HepG2 (cell line): Measurements from ENCODE around the gene CDCP1. TPM values are rescaled to one million over a fixed set of nuclear protein-coding genes. Genes with fewer than 3 reads are reported as not detected.

Source experiments
- ATAC-seq: fragments of 200-7000 bp; cut with Tn5 transposase; 3 replicates; pipeline ENCODE4 v1.9.1; 2020; ENCODE audit warnings: mild to moderate bottlenecking, moderate library complexity
- BruUV-seq: library from RNA; stranded (reverse); fragments of 400-500 nt; replicated peaks from 2 replicates; lab custom pipeline; 2021; lab: Mats Ljungman, UMichigan
- CTCF ChIA-PET: fragments of 300-600 bp; formaldehyde crosslinking; extraction: SDS; loops from one replicate; lab custom pipeline; 2021; ENCODE audit warnings: low total read pairs, inconsistent platforms, low intra/inter-chr PET ratio; lab: Yijun Ruan, JAX
- POLR2A ChIA-PET: fragments of 350-600 bp; sonication (Branson Sonifier 250); formaldehyde crosslinking; loops from one replicate; lab custom pipeline; 2020; ENCODE audit warnings: antibody characterized with exemption, inconsistent platforms; lab: Yijun Ruan, JAX
- DNase-seq: peaks from one replicate; pipeline ENCODE4 v3.0.0-alpha.2; 2015; ENCODE audit warnings: low spot score
- FAIRE-seq: peaks from 3 replicates; lab custom pipeline; 2011; peaks lifted over from hg19 to GRCh38; lab: Jason Lieb, UNC
- H2AFZ ChIP-seq: one replicate; pipeline ENCODE4 v1.6.1; 2011; ENCODE audit warnings: low read length, inconsistent platforms
- H3K27ac ChIP-seq: fragments of 300-600 bp; 3 replicates; pipeline ENCODE4 v1.8.0; 2011; ENCODE audit warnings: mixed run types, mild to moderate bottlenecking, mixed read lengths, low read length, inconsistent platforms; ENCODE audit not compliant: insufficient read depth; ENCODE audit errors: extremely low read length
- H3K27me3 ChIP-seq, 2 experiments: fragments of 200-600 bp in 1 of 2; 2 replicates in 1 of 2; 3 replicates in 1 of 2; pipeline versions ENCODE4 v1.6.0 to v1.8.0; 2011; ENCODE audit warnings: low read length in 2 of 2, mild to moderate bottlenecking in 2 of 2, moderate library complexity in 2 of 2, inconsistent platforms in 1 of 2; ENCODE audit not compliant: insufficient read depth in 2 of 2, control insufficient read depth in 1 of 2
- H3K36me3 ChIP-seq, 2 experiments: fragments of 200-600 bp in 1 of 2; replicated peaks in 1 of 2; 2 replicates in 1 of 2; 3 replicates in 1 of 2; pipeline versions ENCODE4 v1.5.1 to v1.8.0; 2011; ENCODE audit warnings: low read length in 2 of 2, inconsistent platforms in 1 of 2; ENCODE audit not compliant: insufficient read depth in 2 of 2, control insufficient read depth in 1 of 2
- H3K4me1 ChIP-seq: 2 replicates; pipeline ENCODE4 v1.5.1; 2012; ENCODE audit warnings: low read length, inconsistent platforms; ENCODE audit not compliant: insufficient read depth
- H3K4me2 ChIP-seq: 2 replicates; pipeline ENCODE4 v1.6.0; 2011; ENCODE audit warnings: low read depth, low read length, inconsistent platforms
- H3K4me3 ChIP-seq, 3 experiments: fragments of 200-600 bp in 1 of 3; sonication (generic), shearing (Covaris generic) in 1 of 3; replicated peaks in 1 of 3; 2 replicates each; pipeline ENCODE4 v1.5.1; 2011 to 2016; ENCODE audit warnings: low read length in 3 of 3, inconsistent platforms in 2 of 3, low read depth in 2 of 3, mild to moderate bottlenecking in 2 of 3, control low read depth in 1 of 3, mixed read lengths in 1 of 3; ENCODE audit not compliant: insufficient read depth in 1 of 3
- H3K79me2 ChIP-seq: one replicate; pipeline ENCODE4 v1.6.1; 2011; ENCODE audit warnings: low read length, inconsistent platforms; ENCODE audit not compliant: insufficient read depth
- H3K9ac ChIP-seq: 2 replicates; pipeline ENCODE4 v1.6.0; 2011; ENCODE audit warnings: mild to moderate bottlenecking, low read depth, low read length, inconsistent platforms; ENCODE audit not compliant: insufficient read depth
- H3K9me3 ChIP-seq: 2 replicates; pipeline ENCODE4 v1.5.1; 2012; ENCODE audit warnings: mild to moderate bottlenecking, low read length
- H4K20me1 ChIP-seq: 2 replicates; pipeline ENCODE4 v1.6.0; 2011; ENCODE audit warnings: inconsistent platforms, mild to moderate bottlenecking, low read length, moderate library complexity; ENCODE audit not compliant: insufficient read depth
- ATF2 ChIP-seq: sonication (generic); formaldehyde crosslinking; IDR thresholded peaks from 2 replicates; pipeline ENCODE4 v1.4.0; 2020; ENCODE audit warnings: missing genetic modification reagents
- CHCHD3 ChIP-seq: sonication (generic); formaldehyde crosslinking; IDR thresholded peaks from 2 replicates; pipeline ENCODE4 v1.8.0; 2022; ENCODE audit warnings: mild to moderate bottlenecking, missing genetic modification reagents, moderate library complexity
- ELF1 ChIP-seq: sonication (generic); formaldehyde crosslinking; IDR thresholded peaks from 2 replicates; pipeline ENCODE4 v1.4.0; 2020; ENCODE audit warnings: missing genetic modification reagents
- MEIS2 ChIP-seq: sonication (generic); formaldehyde crosslinking; IDR thresholded peaks from 2 replicates; pipeline ENCODE4 v1.9.0; 2021; ENCODE audit warnings: mild to moderate bottlenecking, missing genetic modification reagents
- NCOA5 ChIP-seq: sonication (generic); formaldehyde crosslinking; IDR thresholded peaks from 2 replicates; pipeline ENCODE4 v1.4.0; 2020; ENCODE audit warnings: missing genetic modification reagents
- PLSCR1 ChIP-seq: sonication (generic); formaldehyde crosslinking; IDR thresholded peaks from 2 replicates; pipeline ENCODE4 v1.5.0; 2020; ENCODE audit warnings: missing genetic modification reagents, mild to moderate bottlenecking, borderline replicate concordance
- RXRA ChIP-seq: sonication (generic); formaldehyde crosslinking; IDR thresholded peaks from 2 replicates; pipeline ENCODE4 v1.5.1; 2020; ENCODE audit warnings: missing genetic modification reagents
- STAG1 ChIP-seq: sonication (generic); formaldehyde crosslinking; IDR thresholded peaks from 2 replicates; pipeline ENCODE4 v1.4.0; 2020; ENCODE audit warnings: missing genetic modification reagents
- TBP ChIP-seq: sonication (generic); formaldehyde crosslinking; IDR thresholded peaks from 2 replicates; pipeline ENCODE4 v1.5.0; 2020; ENCODE audit warnings: missing genetic modification reagents
- ZBTB4 ChIP-seq: sonication (generic); formaldehyde crosslinking; IDR thresholded peaks from 2 replicates; pipeline ENCODE4 v1.4.0; 2020; ENCODE audit warnings: missing genetic modification reagents, mild to moderate bottlenecking, borderline replicate concordance
- ZMYM4 ChIP-seq: sonication (generic); formaldehyde crosslinking; IDR thresholded peaks from 2 replicates; pipeline ENCODE4 v1.8.1; 2023; ENCODE audit warnings: mild to moderate bottlenecking, missing genetic modification reagents
- ZNF17 ChIP-seq: sonication (generic); formaldehyde crosslinking; IDR thresholded peaks from 2 replicates; pipeline ENCODE4 v1.5.0; 2020; ENCODE audit warnings: mild to moderate bottlenecking, missing genetic modification reagents
- ZNF224 ChIP-seq: sonication (generic); formaldehyde crosslinking; IDR thresholded peaks from 2 replicates; pipeline ENCODE4 v1.5.0; 2020; ENCODE audit warnings: mild to moderate bottlenecking, missing genetic modification reagents
- ZNF557 ChIP-seq: sonication (generic); formaldehyde crosslinking; IDR thresholded peaks from 2 replicates; pipeline ENCODE4 v1.4.0; 2020; ENCODE audit warnings: missing genetic modification reagents
- ZSCAN25 ChIP-seq: sonication (generic); formaldehyde crosslinking; IDR thresholded peaks from 2 replicates; pipeline ENCODE4 v1.8.0; 2022; ENCODE audit warnings: mild to moderate bottlenecking, missing genetic modification reagents
- WGBS: methylation state at CpG from one replicate; pipeline ENCODE4 v1.1.6; 2017; ENCODE audit warnings: low lambda C conversion rate; 5-methylcytosine and 5-hydroxymethylcytosine counted together
- in situ Hi-C: cut with HindIII; loops from 2 replicates; pipeline ENCODE4 v1.10.0; 2017; ENCODE audit warnings: low pct_unique_long_range_greater_than_20kb; ENCODE audit not compliant: extremely low pct_ligation_motif_present
- intact Hi-C: fragments of 100-400 bp; cut with micrococcal nuclease; formaldehyde crosslinking; loops from one replicate; pipeline ENCODE4 v1.10.0; 2022; ENCODE audit not compliant: unreplicated experiment
- polyA plus RNA-seq, 8 experiments: library from polyadenylated mRNA; depleted of rRNA in 3 of 8; stranded (reverse) in 7 of 8; unstranded in 1 of 8; fragments of >200 nt; fragmentation: Illumina TruSeq in 4 of 8; extraction: Trizol in 4 of 8; gene quantifications; 2 replicates each; pipeline versions ENCODE4 v1.2.1 to v1.2.3, GENCODE V29; 2011 to 2016; ENCODE audit warnings: low read depth in 4 of 8, missing spikeins in 1 of 8, mixed read lengths in 1 of 8; ENCODE audit not compliant: insufficient read depth in 1 of 8
- total RNA-seq, 5 experiments: library from RNA; depleted of rRNA; stranded (reverse); fragments of >200 nt; fragmentation: Illumina TruSeq; extraction: Trizol; gene quantifications; 2 replicates each; pipeline ENCODE4 v1.2.3, GENCODE V29; 2016; ENCODE audit warnings: low read depth in 1 of 5

The CDCP1 gene
- total and polyA plus RNA-seq, 2 of the 13 experiments (the other 11 are each of a cell fraction or from before 2014, with no cell fraction given): 0.11 to 0.18 TPM

- FAIRE-seq: no peak
- CTCF ChIA-PET: no interaction called here
- Histone ChIP-seq H3K27ac (no peak overlapping the region), H2AFZ (no peak overlapping the region), H3K27me3 (no peaks in the 10 kb centered on the region), H3K9ac (no peak overlapping the region), H3K79me2 (no peaks in the 10 kb centered on the region), H3K4me2 (no peak overlapping the region), H3K36me3 (no peaks in the 10 kb centered on the region), H4K20me1 (no peaks in the 10 kb centered on the region), H3K4me3 (no peak overlapping the region), H3K9me3 (no peaks in the 10 kb centered on the region), H3K4me1 (no peaks in the 10 kb centered on the region)
- TF ChIP-seq ZNF17: no peak
- TF ChIP-seq RXRA: no peak
- TF ChIP-seq ZBTB4 (CRISPR knock-in tag): no peak
- no peak for TF ChIP-seq MEIS2 (CRISPR knock-in tag)
- no peak for TF ChIP-seq NCOA5 (CRISPR knock-in tag)
- TF ChIP-seq ATF2: no peak
- no peak for TF ChIP-seq ZNF224
- TF ChIP-seq PLSCR1 (CRISPR knock-in tag): no peak
- TF ChIP-seq ELF1 (CRISPR knock-in tag): no peak
- no peak for TF ChIP-seq STAG1
- TF ChIP-seq ZSCAN25 (CRISPR knock-in tag): no peak
- no peak for TF ChIP-seq TBP (CRISPR knock-in tag)
- no peak for TF ChIP-seq CHCHD3
- no peak for TF ChIP-seq ZNF557 (CRISPR knock-in tag)
- no peak for TF ChIP-seq ZMYM4
- no peak for DNase-seq
- no peak for ATAC-seq
- 1% methylated on average over 3 of the region's 4 CpGs for WGBS
- POLR2A ChIA-PET: no interaction called here
- BruUV-seq: no TSS peak
- intact Hi-C loops (no loop called here), in situ Hi-C loops (no loop called here)
Measured at GRCh38 chr3:45067486-45067885, 78.7 kb downstream of the CDCP1 start.
